Measurements from ENCODE around the gene C6orf132.

The C6orf132 gene

DNA sequence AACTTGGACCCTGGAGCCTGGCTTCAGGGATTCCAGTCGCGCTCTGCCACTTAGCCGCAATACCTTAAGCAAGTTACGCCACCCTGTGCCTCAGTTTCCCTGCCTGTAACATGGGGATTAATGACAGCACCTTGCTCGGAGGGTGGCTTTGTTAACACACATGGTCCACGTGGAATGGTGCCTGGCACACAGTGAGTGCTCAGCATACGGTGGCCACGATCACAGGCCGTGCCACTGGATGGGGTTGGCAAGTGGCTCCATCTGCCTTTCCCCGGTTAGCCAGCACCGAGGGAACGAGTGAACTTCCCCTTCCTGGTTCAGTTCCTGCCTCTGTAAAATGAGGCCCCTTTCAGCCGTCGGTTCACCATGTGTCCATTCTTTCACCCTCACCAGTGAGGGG, 17.2 kb downstream of the C6orf132 start:
- H3K36me3 ChIP-seq (ENCODE audit: insufficient read depth, low read length) = no peaks in the 10 kb centered on the region
- H4K20me1 ChIP-seq (ENCODE audit: insufficient read depth, low read length) = no peaks in the 10 kb centered on the region

DNA sequence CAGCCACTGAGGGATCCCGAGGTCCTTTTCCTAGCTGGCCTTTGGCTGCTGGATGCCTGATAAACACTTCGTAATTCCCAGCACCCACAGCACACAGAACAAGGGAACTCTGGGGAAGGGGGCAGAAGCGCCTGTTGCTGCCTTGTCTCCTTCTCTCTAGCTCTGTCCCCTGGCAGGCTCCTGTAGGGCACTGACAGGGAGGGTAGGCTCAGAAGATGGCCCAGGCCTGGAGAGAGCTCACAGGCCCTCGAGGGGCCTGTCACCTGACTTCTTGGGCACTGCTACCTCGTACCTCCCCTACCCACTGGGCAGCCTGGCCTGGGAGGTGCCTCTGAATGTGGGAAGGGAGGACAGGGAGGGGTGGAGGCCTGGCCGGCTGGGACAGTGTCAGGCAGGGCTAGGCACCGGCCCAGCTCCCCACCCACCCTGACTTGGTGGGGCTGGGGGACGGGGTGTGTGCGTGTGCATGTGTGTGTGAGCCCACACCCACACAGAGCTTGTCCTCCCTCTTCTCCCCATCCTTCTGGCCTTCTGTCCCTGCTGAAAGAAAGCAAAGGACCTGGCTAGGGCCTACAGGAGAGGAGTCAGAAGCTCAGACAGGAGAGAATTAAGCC, 18.1 kb downstream of the C6orf132 start:
- H4K20me1 ChIP-seq (ENCODE audit: insufficient read depth, low read length) = no peaks in the 10 kb centered on the region
- H3K27me3 ChIP-seq (ENCODE audit: insufficient read depth, low read length) = no peaks in the 10 kb centered on the region
- no peaks in the 10 kb centered on the region for H3K4me1 ChIP-seq (ENCODE audit: insufficient read depth, low read length, severe bottlenecking)

More for the DNA sequence above, 17.2 kb downstream of the C6orf132 start:
- Histone ChIP-seq H3K27me3 (ENCODE audit: insufficient read depth, low read length) (no peaks in the 10 kb centered on the region), H3K4me2 (ENCODE audit: low read length) (no peak overlapping the region), H3K4me3 (ENCODE audit: low read depth, low read length, poor library complexity, severe bottlenecking) (no peak overlapping the region), H3K4me1 (ENCODE audit: insufficient read depth, low read length, severe bottlenecking) (no peaks in the 10 kb centered on the region), H3K9me2 (ENCODE audit: low read depth, low read length) (no peaks in the 10 kb centered on the region), H3K9me3 (ENCODE audit: low read length) (no peaks in the 10 kb centered on the region), H3K27ac (ENCODE audit: low read depth, low read length, poor library complexity, severe bottlenecking) (no peak overlapping the region), H2AFZ (ENCODE audit: low read length) (no peak overlapping the region), H3F3A (ENCODE audit: insufficient read depth, low read length) (no peaks in the 10 kb centered on the region), H3K79me2 (ENCODE audit: insufficient read depth, low read length) (no peaks in the 10 kb centered on the region), H3K9ac (ENCODE audit: low read length) (no peak overlapping the region)
- TF ChIP-seq, protein P1, sequence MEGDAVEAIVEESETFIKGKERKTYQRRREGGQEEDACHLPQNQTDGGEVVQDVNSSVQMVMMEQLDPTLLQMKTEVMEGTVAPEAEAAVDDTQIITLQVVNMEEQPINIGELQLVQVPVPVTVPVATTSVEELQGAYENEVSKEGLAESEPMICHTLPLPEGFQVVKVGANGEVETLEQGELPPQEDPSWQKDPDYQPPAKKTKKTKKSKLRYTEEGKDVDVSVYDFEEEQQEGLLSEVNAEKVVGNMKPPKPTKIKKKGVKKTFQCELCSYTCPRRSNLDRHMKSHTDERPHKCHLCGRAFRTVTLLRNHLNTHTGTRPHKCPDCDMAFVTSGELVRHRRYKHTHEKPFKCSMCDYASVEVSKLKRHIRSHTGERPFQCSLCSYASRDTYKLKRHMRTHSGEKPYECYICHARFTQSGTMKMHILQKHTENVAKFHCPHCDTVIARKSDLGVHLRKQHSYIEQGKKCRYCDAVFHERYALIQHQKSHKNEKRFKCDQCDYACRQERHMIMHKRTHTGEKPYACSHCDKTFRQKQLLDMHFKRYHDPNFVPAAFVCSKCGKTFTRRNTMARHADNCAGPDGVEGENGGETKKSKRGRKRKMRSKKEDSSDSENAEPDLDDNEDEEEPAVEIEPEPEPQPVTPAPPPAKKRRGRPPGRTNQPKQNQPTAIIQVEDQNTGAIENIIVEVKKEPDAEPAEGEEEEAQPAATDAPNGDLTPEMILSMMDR (IDR thresholded peaks at IDR 0.05; ENCODE audit: low read length) = no peak
- no peak for TF ChIP-seq EZH2 (IDR thresholded peaks at IDR 0.05; ENCODE audit: borderline replicate concordance, low read length)

DNA sequence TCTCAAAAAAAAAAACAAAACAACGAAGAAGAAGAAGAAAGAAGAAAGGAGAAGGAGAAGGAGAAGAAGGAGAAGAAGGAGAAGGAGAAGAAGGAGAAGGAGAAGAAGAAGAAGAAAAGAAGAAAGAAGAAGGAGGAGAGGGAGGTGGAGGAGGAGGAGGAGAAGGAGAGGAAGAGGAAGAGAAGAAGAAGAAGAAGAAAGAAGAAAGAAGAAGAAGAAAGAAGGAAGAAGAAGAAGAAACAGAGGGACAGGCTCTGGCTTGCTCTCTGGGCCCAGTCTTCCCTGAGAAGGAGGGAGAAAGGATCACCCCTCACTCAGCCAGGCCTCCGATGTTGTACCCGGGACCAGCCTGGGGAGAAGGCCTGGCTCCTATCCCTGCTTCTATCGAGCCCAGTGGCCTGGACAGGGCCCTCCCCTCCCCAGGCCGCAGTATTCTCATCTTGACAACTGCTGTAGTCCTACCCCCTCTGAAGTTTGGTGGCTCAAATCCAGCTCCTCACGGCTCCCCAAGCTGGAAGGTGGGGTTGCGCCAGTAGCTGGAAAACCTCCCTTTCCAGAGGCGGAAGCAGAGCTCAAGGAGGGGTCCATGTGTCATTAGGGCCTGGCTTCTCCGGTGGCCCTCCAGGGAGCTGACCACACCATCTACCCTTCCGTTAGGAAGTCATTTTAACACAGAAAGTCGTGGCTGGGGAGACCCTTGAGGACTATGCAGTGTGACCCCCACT, 18.9 kb downstream of the C6orf132 start:
- H4K20me1 ChIP-seq (ENCODE audit: insufficient read depth, low read length) = no peaks in the 10 kb centered on the region
- H3K9me3 ChIP-seq (ENCODE audit: low read length) = no peaks in the 10 kb centered on the region
- no peaks in the 10 kb centered on the region for H3F3A ChIP-seq (ENCODE audit: insufficient read depth, low read length)
- no peaks in the 10 kb centered on the region for H3K4me1 ChIP-seq (ENCODE audit: insufficient read depth, low read length, severe bottlenecking)
- no peaks in the 10 kb centered on the region for H3K27me3 ChIP-seq (ENCODE audit: insufficient read depth, low read length)
- H3K9ac ChIP-seq (ENCODE audit: low read length) = no peak overlapping the region
- H3K27ac ChIP-seq (ENCODE audit: low read depth, low read length, poor library complexity, severe bottlenecking) = no peak overlapping the region
- no peak overlapping the region for H3K4me2 ChIP-seq (ENCODE audit: low read length)
- TF ChIP-seq, protein P1 (IDR thresholded peaks at IDR 0.05; ENCODE audit: low read length) = no peak
- no peak for TF ChIP-seq EZH2 (IDR thresholded peaks at IDR 0.05; ENCODE audit: borderline replicate concordance, low read length)
- no peaks in the 10 kb centered on the region for H3K79me2 ChIP-seq (ENCODE audit: insufficient read depth, low read length)
- no peaks in the 10 kb centered on the region for H3K36me3 ChIP-seq (ENCODE audit: insufficient read depth, low read length)
- H3K4me3 ChIP-seq (ENCODE audit: low read depth, low read length, poor library complexity, severe bottlenecking) = no peak overlapping the region
- H3K9me2 ChIP-seq (ENCODE audit: low read depth, low read length) = no peaks in the 10 kb centered on the region
- H2AFZ ChIP-seq (ENCODE audit: low read length) = no peak overlapping the region

More for the DNA sequence above, 18.1 kb downstream of the C6orf132 start:
- Histone ChIP-seq H3K27ac (ENCODE audit: low read depth, low read length, poor library complexity, severe bottlenecking) (no peak overlapping the region), H3K36me3 (ENCODE audit: insufficient read depth, low read length) (no peaks in the 10 kb centered on the region), H2AFZ (ENCODE audit: low read length) (no peak overlapping the region), H3K9me2 (ENCODE audit: low read depth, low read length) (no peaks in the 10 kb centered on the region), H3F3A (ENCODE audit: insufficient read depth, low read length) (no peaks in the 10 kb centered on the region), H3K4me3 (ENCODE audit: low read depth, low read length, poor library complexity, severe bottlenecking) (no peak overlapping the region), H3K4me2 (ENCODE audit: low read length) (no peak overlapping the region), H3K79me2 (ENCODE audit: insufficient read depth, low read length) (no peaks in the 10 kb centered on the region), H3K9me3 (ENCODE audit: low read length) (no peaks in the 10 kb centered on the region), H3K9ac (ENCODE audit: low read length) (no peak overlapping the region)
- TF ChIP-seq, protein P1 (IDR thresholded peaks at IDR 0.05; ENCODE audit: low read length) = no peak
- no peak for TF ChIP-seq EZH2 (IDR thresholded peaks at IDR 0.05; ENCODE audit: borderline replicate concordance, low read length)

All from OCI-LY1 (cell line).